Measurements from ENCODE around the gene CIROP.
A peak's percentile ranks its signal among the peaks of the same experiment; 100 is the strongest.

The CIROP gene

GRCh38 chr14:23067847-23068788 is 36.7 kb downstream of the CIROP start:
- no peak for DNase-seq (ENCODE audit: low read depth)

DNA sequence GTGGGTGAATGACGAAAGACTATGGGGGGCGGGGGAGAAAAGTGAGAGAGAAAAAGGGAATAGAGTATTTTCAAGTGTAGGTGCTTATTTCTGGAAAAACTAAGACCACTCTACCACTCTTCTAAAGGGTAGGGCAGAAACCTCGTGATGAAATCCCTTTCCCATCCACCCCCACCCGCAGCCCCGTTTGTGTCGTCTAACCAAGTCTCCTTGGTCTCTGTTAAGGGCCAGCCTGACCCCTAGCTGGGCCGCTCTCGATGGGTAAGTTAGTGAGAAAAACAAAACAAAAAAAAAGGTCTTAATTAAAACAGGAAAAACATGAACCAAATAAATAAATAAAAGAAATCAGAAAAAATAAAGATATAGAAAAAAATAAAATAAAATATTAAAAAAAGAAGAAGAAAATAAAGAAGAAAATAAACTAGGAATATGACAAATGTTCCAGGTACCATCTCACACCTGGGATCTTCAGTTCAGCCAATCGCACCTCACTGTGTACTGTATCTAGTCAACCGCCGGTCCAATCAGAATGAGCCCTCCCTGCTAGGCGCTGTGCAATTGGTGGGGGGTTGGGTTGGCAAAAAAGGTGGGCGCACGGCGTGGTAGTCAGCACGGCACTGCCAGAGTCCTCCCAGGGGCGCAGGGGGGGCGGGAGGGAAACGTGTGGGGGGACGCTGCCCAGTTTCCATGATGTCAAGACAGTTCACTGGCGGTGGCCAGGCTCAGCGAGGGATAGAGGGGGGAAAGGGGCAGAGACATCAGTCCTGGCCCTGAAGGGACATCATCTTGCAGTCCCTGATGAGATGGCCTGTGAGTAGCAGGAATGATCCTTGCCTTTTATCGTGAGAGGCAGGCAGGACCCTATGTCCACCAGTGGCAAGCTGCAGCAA is 37.7 kb downstream of the CIROP start:
- no peak for DNase-seq (ENCODE audit: low read depth)

- DNase-seq (ENCODE audit: low read depth), result no peak
Measured at GRCh38 chr14:23066368-23066767, 38.4 kb downstream of the CIROP start.

DNA sequence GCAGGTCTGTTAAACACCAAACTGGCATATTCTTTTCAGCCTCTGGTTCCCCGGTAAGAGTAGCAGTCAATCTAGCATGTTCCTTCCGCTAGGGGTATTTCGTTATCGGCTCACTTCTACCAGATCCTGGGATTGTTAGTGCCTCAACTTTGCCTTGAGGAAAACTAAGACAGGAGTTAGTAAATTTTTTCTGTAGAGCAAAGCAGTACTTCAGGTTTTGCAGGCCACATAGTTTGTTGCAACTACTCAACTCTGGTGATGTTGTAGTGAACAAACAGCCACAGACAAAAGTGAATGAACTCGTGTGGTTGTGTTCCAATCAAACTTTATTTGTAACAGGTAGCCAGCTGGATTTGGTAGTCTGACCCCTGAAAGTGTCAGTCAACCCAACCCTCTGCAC is 41.2 kb downstream of the CIROP start:
- DNase-seq (ENCODE audit: low read depth), result no peak

- DNase-seq (ENCODE audit: low read depth), result no peak
Measured at GRCh38 chr14:23062002-23062401, 42.8 kb downstream of the CIROP start.

DNA sequence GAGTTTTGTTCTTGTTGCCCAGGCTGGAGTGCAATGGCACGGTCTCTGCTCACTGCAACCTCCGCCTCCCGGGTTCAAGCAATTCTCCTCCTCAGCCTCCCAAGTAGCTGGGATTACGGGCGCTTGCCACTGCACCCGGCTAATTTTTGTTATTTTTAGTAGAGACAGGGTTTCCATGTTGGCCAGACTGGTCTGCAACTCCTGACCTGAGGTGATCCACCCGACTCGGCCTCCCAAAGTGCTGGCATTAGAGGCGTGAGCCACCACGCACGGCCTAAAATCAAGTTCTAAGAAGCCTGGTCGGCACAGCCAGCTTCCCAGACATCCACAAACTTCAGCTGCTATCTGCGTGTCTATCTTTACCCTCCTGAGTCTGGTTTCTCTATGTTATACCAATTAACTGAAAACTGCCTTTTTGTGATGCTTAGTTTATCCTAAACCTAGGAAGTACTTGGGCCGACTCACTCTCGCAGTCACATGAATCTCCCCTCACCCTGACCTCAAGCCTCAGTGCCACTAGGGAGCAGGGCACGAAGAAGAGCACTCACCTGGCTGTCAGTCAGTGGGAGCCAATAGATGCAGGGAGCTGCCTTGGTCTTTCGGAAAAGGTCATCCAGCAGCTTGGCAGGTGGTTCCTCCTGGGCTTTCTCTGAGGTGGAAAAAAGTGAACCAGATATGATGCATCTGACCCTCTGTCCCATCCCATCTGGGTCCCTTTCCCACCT is 44.1 kb downstream of the CIROP start:
- no peak for DNase-seq (ENCODE audit: low read depth)

DNA sequence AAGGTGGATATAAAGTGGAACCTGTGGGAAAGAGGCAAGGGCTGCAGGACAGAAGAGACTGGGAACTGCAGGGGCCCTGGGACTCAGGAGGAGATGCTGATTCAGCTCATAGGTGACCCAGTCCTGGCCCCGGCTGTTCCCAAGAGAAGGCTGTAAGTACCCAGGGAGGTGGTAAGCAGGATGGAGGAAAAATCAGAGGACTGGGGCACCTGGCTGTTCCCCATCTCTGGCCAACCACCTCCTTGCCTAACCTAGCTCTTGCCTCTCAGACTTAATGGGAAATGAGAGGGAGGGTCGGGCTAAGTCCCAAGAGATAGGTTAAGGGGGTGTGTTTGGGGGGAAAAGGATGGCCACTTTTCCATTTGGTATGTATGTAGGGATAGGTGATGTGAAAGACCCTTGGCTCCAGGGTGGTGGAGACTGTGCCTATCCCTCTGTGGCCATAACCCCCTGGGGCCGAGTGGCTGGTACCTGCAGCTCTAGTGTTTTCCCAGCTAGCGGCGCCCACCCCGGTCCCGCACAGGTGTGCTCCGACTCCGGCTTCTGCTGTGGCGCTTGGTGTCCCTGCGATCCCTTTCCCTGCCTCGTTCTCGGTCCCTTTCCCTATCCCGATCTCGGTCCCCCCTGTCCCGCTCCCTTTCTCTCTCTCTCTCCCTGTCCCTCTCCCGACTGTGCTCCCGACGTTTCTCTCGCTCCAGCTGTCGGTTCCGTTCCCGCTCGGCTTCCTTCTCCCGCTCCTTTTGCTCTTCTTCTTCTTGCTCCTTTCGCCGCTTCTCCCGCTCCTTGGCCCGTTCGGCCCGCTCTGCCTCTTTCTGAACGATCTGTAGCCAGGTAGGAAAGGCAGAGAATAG is 45.9 kb downstream of the CIROP start:
- DNase-seq (ENCODE audit: low read depth), result no peak

- peak; percentile 75 for DNase-seq (ENCODE audit: low read depth)
Measured at GRCh38 chr14:23057757-23058653, 46.8 kb downstream of the CIROP start.

- DNase-seq (ENCODE audit: low read depth), result peak; percentile 54
Measured at GRCh38 chr14:23056956-23057756, 47.6 kb downstream of the CIROP start, which contains the start of gene CDH24. TSS of gene CDH24 (minus strand) at chr14:23057520. CDS start at chr14:23055733, 1,787 bp downstream.

DNA sequence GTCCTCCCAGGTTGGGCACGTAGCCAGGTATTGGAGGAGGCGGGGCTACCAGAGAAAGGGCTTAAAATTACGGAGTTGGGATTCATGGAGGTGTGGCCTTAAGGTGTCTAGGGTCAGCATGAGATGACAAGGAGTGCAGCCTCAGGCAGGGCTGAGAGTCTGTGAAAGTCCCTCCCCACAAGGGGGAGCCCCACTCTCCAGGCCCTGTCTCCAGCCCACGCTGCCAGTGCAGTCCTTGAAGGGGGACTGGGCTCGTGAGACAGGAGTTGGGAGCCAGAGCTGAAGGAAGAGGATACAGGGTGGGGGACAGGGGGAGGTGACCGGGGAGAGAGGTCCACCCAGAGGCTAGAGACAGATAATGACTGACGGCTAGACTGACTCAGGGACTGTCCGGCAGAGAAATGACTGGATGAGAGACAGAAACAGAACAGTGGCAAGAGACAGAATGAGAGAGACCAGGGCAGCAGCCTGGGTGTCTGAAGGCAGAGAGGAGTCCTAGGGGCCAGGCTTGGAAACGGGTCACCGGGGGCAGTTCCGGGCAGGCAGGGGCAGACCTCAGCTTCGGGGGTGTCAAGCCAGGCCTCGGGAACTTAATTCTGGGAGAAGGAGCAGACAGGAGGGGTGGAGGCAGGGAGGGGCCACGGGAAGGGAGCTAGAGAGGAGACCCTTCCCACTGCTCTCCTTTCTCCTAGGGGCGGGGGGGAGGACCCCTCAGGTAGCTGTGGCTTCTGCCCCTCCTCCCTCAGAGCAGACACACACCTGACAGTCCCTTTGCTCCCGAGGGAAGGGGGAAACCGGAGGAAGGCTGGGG is 48.4 kb downstream of the CIROP start:
- DNase-seq (ENCODE audit: low read depth), result peak; percentile 41

GRCh38 chr14:23055621-23056144 is 49.1 kb downstream of the CIROP start:
- no peak for DNase-seq (ENCODE audit: low read depth)

- no peak for DNase-seq (ENCODE audit: low read depth)
Measured at GRCh38 chr14:23055147-23055550, 49.6 kb downstream of the CIROP start.

- no peak for DNase-seq (ENCODE audit: low read depth)
Measured at GRCh38 chr14:23054000-23054811, 50.6 kb downstream of the CIROP start.

DNA sequence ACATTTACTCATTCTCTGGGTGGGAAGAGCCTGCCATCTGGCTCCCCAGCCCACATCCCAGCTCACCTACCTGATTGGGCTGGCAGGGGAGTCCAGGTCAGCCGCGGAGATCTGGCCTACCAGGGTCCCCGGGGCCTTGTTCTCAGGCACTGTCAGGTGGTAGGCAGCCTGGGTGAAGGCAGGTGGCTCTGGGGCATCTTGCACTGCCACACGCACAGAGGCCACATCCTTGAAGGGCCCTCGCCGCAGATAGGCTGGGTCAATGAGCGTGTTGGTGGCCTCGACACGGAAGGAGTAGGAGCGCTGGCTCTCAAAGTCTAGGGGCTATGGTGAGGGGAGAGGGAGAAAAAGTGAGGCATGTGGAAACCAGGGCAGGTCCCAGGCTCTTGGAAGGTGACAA is 51.4 kb downstream of the CIROP start:
- no peak for DNase-seq (ENCODE audit: low read depth)

DNA sequence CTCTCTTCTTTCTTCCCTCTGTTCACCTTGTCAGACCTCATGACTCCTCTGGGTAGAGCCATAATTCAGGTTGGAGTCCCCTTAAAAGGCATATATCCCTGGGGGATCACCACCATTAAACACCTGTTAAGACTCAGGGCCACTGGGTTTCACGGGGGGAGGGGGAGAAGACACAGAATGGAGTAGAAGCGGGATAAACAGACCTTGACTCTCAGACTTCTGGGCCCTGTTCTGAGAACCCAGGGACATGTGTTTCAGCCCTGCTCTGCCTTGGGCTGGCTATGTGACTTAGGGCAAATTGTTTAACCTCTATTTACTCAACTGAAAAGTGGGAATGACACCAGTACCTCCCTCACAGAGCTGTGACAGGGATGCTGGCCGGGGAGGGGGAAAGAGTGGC is 52.1 kb downstream of the CIROP start:
- DNase-seq (ENCODE audit: low read depth), result no peak

DNA sequence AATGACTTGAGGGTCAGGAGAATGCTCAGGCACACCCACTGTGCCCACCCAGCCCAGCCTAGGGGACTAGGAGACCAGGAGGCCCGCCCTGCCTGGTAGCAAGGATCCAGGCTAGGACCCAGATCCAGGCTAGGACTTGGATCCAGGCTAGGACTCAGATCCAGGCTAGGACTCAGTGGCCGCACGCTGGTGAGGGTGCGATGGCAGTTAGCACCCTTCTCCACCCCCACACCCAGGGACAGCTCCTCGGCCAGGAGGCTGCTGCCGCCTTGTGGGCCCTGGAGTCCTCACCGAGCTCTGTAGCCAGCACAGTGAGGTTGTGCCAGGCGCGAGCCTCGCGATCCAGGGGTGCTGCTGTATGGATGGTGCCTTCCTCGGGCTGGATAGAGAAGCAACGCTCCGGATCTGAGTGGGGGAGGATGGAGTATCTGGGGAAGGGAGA is 52.6 kb downstream of the CIROP start:
- no peak for DNase-seq (ENCODE audit: low read depth)
